ENCODE measurements around the gene DHRS9.

- TF ChIP-seq CTCF (conservative IDR thresholded peaks at IDR 0.05) (no peak), EZH2 (IDR thresholded peaks at IDR 0.05; ENCODE audit: low read depth) (no peak)
These were observed 8.4 kb downstream of the DHRS9 start for GRCh38 chr2:169077674-169078240.

Data from PC-9 (cell line).